ENCODE results near the gene INKA2. TPM values are rescaled to one million over a fixed set of nuclear protein-coding genes. Genes with fewer than 3 reads are reported as not detected.
A peak's percentile ranks its signal among the peaks of the same experiment; 100 is the strongest.

INKA2 gene
- polyA plus RNA-seq, 1 of the 3 experiments (the other 2 are of a cell fraction), result 1.1 TPM

GRCh38 chr1:111761717-111762116 lies 22.5 kb upstream of the INKA2 start:
- Histone ChIP-seq H3K36me3 (replicated peaks in 1 of 2; ENCODE audit: control insufficient read depth in 1 of 2, insufficient read depth in 2 of 2, low read length in 1 of 2) (peaks cover 63 to 72% of the 10 kb centered on the region in 2 experiments), H4K20me1 (ENCODE audit: insufficient read depth) (no peaks in the 10 kb centered on the region), H3K27ac (ENCODE audit: low read depth in 2 of 2, low read length in 1 of 2) (peak overlapping the region in 1 of 2 experiments; percentile 41; a peak in 1 of 4 replicates), H2AFZ (ENCODE audit: low read depth) (no peak overlapping the region), H3K27me3 (ENCODE audit: insufficient read depth) (no peaks in the 10 kb centered on the region), H3K4me3 (ENCODE audit: low read depth in 2 of 2, low read length in 1 of 2) (no peak overlapping the region), H3K9me3 (no peaks in the 10 kb centered on the region), H3K4me2 (peak overlapping the region; percentile 43; the same call in 1 of the 2 replicates), H3F3A (replicated peaks; ENCODE audit: insufficient read depth) (peaks cover 11% of the 10 kb centered on the region), H3K9ac (peak overlapping the region; percentile 20; the same call in 1 of the 2 replicates), H3K9me2 (no peaks in the 10 kb centered on the region), H3K79me2 (ENCODE audit: insufficient read depth) (peaks cover 45% of the 10 kb centered on the region), H3K4me1 (ENCODE audit: control insufficient read depth in 1 of 2, insufficient read depth in 2 of 2, low read depth in 1 of 2, low read length in 1 of 2) (peaks cover 5 to 19% of the 10 kb centered on the region in 2 experiments; a peak in 3 of 4 replicates)
- TF ChIP-seq CHD2 (IDR thresholded peaks at IDR 0.05; ENCODE audit: low read length, partially characterized antibody) (no peak), REST (IDR thresholded peaks at IDR 0.05; ENCODE audit: low read depth, low read length) (no peak), JUND (IDR thresholded peaks at IDR 0.05) (no peak), RCOR1 (IDR thresholded peaks at IDR 0.05; ENCODE audit: low read length) (no peak), FOSL2 (IDR thresholded peaks at IDR 0.05; ENCODE audit: borderline replicate concordance, low read depth) (no peak), PBX3 (IDR thresholded peaks at IDR 0.05) (no peak), FOXM1 (IDR thresholded peaks at IDR 0.05; ENCODE audit: low read depth) (no peak), TCF12 (IDR thresholded peaks at IDR 0.05) (no peak), SIN3A (IDR thresholded peaks at IDR 0.05; ENCODE audit: borderline replicate concordance, low read depth, low read length) (no peak), SMC3 (IDR thresholded peaks at IDR 0.05; ENCODE audit: low read depth, low read length) (no peak), NRF1 (IDR thresholded peaks at IDR 0.05; ENCODE audit: low read depth, low read length) (no peak), RXRA (IDR thresholded peaks at IDR 0.05; ENCODE audit: borderline replicate concordance, low read depth) (no peak), EZH2phosphoT487 (IDR thresholded peaks at IDR 0.05; ENCODE audit: borderline replicate concordance, low read depth) (no peak), POLR2AphosphoS5 (IDR thresholded peaks at IDR 0.05; ENCODE audit: low read depth, low read length) (no peak), RFX5 (IDR thresholded peaks at IDR 0.05; ENCODE audit: low read length) (no peak), ZBTB33 (IDR thresholded peaks at IDR 0.05; ENCODE audit: borderline replicate concordance, low read depth) (no peak), GABPA (IDR thresholded peaks at IDR 0.05; ENCODE audit: low read depth) (no peak), IRF3 (IDR thresholded peaks at IDR 0.05; ENCODE audit: low read depth, low read length) (no peak), USF2 (IDR thresholded peaks at IDR 0.05; ENCODE audit: borderline replicate concordance, low read depth, low read length) (no peak), MAX (IDR thresholded peaks at IDR 0.05; ENCODE audit: low read depth) (no peak)
- CTCF ChIA-PET, result interaction anchor here (0.8 to 3.3 kb wide), 2 partner anchors 46 to 84 kb away, joined by 3 to 15 read pairs; no protein-coding TSS in a partner anchor
- POLR2A ChIA-PET, result no interaction called here
- DNase-seq, result no peak
- 91% methylated on average over 2 of the region's 2 CpGs for WGBS (ENCODE audit: low lambda C conversion rate)
